AG04449 (cell line): ENCODE measurements around the gene NEK9.
A peak's percentile ranks its signal among the peaks of the same experiment; 100 is the strongest.

ENCODE experiments used
- CTCF ChIA-PET: fragments of 350-600 bp; formaldehyde crosslinking; extraction: SDS; loops from one replicate; lab custom pipeline; 2021; ENCODE audit warnings: antibody characterized with exemption; lab: Yijun Ruan, JAX
- POLR2A ChIA-PET: fragments of 400-600, 350-600 bp; formaldehyde crosslinking; extraction: SDS; loops from one replicate; lab custom pipeline; 2020; ENCODE audit warnings: antibody characterized with exemption, inconsistent platforms; lab: Yijun Ruan, JAX
- DNase-seq: peaks from one replicate; pipeline ENCODE4 v3.0.0-alpha.2; 2010; ENCODE audit warnings: low read depth, low spot score
- H3K4me3 ChIP-seq: 2 replicates; pipeline ENCODE4 v1.5.1; 2011; ENCODE audit warnings: low read depth, mild to moderate bottlenecking, control low read depth, low read length
- TF ChIP-seq, protein P1 (sequence below): IDR thresholded peaks from one replicate; pipeline ENCODE4 v1.5.1; 2011; ENCODE audit warnings: mild to moderate bottlenecking, moderate library complexity, low read length, control low read depth, inconsistent platforms; ENCODE audit not compliant: insufficient read depth; ENCODE audit errors: missing control alignments

The NEK9 gene

DNA sequence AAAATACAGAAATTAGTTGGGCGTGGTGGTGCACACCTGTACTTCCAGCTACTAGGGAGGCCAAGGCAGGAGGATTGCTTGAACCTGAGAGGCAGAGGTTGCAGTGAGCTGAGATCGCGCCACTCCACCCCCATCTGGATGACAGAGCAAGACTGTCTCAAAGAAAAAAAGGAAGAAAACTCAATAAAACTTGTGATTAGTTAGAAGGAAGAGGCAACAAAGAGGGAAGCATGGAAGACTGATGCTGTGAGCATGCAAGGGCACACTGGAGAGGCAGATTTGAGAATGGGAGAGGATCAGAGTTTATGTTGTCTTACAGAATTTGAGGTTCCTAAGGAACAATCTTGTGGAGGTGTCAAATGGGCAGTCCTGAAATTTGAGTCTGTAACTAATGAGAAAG, 60.2 kb downstream of the NEK9 start:
- ChIA-PET POLR2A (no interaction called here), CTCF (interaction anchor here (1.1 kb wide), 1 partner anchor 16 kb away, joined by 4 read pairs; no protein-coding TSS in a partner anchor)
- DNase-seq: no peak
- TF ChIP-seq, protein P1, sequence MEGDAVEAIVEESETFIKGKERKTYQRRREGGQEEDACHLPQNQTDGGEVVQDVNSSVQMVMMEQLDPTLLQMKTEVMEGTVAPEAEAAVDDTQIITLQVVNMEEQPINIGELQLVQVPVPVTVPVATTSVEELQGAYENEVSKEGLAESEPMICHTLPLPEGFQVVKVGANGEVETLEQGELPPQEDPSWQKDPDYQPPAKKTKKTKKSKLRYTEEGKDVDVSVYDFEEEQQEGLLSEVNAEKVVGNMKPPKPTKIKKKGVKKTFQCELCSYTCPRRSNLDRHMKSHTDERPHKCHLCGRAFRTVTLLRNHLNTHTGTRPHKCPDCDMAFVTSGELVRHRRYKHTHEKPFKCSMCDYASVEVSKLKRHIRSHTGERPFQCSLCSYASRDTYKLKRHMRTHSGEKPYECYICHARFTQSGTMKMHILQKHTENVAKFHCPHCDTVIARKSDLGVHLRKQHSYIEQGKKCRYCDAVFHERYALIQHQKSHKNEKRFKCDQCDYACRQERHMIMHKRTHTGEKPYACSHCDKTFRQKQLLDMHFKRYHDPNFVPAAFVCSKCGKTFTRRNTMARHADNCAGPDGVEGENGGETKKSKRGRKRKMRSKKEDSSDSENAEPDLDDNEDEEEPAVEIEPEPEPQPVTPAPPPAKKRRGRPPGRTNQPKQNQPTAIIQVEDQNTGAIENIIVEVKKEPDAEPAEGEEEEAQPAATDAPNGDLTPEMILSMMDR: no peak
- no peak overlapping the region for H3K4me3 ChIP-seq

DNA sequence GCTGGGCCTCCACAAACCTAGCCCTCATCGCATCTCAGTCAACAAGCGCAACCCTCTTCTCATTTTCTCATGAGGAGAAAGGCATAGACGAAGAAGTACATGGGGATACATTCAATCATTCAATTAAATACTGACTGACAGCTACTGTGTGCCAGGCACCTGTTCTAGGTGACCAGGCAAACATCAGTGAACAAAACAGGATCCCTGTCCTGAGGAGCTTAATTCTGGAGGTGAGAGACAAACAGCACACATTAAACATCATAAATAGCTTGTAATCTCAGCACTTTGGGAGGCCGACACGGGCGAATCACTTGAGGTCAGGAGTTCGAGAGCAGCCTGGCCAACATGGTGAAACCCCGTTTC, 62.7 kb downstream of the NEK9 start:
- POLR2A ChIA-PET: interaction anchor here (0.8 kb wide), 2 partner anchors 11 kb away, joined by 3 read pairs; no protein-coding TSS in a partner anchor
- H3K4me3 ChIP-seq: peak overlapping the region; percentile 68
- CTCF ChIA-PET: interaction anchor here (1.0 to 4.4 kb wide), 10 partner anchors 10 to 203 kb away, joined by 3 to 21 read pairs (median 4); partner anchors contain the start of gene MLH3
- TF ChIP-seq, protein P1: no peak
- DNase-seq: no peak

DNA sequence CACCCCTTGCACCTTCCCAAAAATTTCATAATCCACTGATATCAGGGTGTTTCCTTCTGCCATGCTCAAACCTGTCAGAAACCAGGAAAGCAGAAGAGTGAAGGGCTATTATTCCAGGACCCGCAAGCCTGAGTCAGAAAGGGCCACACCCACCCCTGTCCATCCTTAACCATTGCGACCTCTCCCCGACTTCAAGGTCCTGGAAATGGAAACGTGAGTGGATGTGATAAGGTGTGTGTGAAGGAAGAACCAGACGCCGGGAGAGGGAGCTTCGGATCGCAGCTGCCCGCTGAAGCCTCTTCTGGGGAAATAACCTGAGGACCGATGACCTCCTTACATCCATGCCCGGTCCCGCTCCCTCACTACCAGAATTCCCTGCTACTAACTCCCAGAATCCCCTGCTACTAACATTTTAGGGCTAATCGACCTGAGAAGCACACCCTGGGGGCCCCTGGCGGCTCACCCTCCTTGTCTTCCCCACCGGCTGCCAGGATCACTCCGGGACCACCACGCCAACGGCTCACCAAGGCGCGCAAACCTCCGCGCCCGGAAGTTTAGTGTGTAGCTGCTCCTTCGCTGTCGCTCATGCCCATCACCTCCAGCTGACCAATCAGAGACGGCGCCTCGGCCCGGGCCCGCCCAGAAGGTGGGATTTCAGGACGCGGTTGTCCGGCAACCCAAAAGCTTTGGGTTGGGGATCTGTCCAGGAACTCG, 63.2 kb downstream of the NEK9 start, which contains the start of gene ACYP1:
TSS of gene ACYP1 (minus strand) at position 534 of the 714 bp plus-strand sequence. CDS start at position 63, 471 bp downstream.
- no peak for DNase-seq
- TF ChIP-seq, protein P1: no peak
- ChIA-PET CTCF (interaction anchor here (1.0 to 4.4 kb wide), 8 partner anchors 10 to 203 kb away, joined by 3 to 21 read pairs (median 4); partner anchors contain the start of gene MLH3), POLR2A (interaction anchor here (0.8 kb wide), 2 partner anchors 11 kb away, joined by 3 read pairs; no protein-coding TSS in a partner anchor)
- peak within 1 kb of the TSS; percentile 68 for H3K4me3 ChIP-seq

DNA sequence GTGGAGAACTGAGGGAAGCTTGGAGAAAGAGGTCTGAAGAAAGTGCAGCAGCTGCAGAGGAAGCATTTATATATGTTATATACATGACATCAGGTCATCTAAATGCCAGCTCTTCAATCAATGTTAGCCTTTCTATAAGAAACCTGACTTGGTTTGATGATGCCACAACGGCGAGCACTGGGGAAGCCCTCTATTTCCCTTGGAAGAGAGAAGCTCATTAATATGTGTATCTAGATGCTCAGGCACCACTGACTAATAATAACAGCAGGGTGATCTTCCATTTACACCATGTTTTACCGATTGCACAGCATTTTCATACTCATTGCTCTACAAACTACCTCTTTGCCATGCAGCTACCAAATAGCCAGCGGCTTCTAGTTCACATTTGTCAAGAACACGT, 63.8 kb downstream of the NEK9 start:
- H3K4me3 ChIP-seq: peak overlapping the region; percentile 68
- TF ChIP-seq, protein P1: no peak
- DNase-seq: no peak
- ChIA-PET CTCF (interaction anchor here (0.7 to 4.4 kb wide), 8 partner anchors 11 to 182 kb away, joined by 3 to 21 read pairs (median 3); no protein-coding TSS in a partner anchor), POLR2A (no interaction called here)

DNA sequence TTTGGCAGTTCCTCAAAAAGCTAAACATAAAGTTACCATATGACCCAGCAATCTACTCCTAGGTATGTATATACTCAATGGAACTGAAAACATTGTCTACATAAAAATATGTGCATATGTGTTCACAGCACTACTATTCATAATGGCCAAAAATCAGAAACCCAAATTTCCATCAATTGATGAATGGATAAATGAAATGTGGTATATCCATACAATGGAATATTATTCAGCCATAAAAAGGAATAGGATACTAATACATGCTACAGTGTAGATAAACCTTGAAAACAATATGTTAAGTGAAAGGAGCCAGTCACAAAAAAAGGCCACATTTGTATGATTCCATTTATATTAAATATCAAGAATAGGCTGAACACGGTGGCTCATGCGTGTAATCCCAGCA, 66.4 kb downstream of the NEK9 start:
- ChIA-PET POLR2A (no interaction called here), CTCF (no interaction called here)
- TF ChIP-seq, protein P1: no peak
- H3K4me3 ChIP-seq: no peak overlapping the region
- no peak for DNase-seq

DNA sequence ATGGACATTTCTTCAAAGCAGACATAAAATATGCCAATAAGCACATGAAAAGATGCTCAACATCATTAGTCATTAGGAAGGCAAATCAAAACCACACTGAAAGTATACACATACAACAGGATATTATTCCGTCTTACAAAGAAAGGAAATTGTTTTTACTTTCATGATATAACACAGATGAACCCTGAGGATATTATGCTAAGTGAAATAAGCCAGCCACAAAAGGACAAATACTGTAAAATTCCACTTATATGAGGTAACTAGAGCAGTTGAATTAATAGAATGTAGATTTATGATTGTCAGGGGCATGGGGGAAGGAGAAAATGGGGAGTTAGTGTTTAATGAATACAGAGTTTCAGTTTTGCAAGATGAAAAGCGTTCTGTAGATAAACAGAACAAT, 67.2 kb downstream of the NEK9 start:
- ChIA-PET POLR2A (no interaction called here), CTCF (no interaction called here)
- TF ChIP-seq, protein P1: no peak
- H3K4me3 ChIP-seq: no peak overlapping the region
- no peak for DNase-seq
